ENCODE results near the gene SDSL.

SDSL gene

GRCh38 chr12:113452458-113452857, 30.3 kb downstream of the SDSL start:
- DNase-seq = no peak

GRCh38 chr12:113453330-113453729, 31.1 kb downstream of the SDSL start:
- DNase-seq = no peak

GRCh38 chr12:113456199-113456598, 34.0 kb downstream of the SDSL start:
- no peak for DNase-seq

GRCh38 chr12:113456761-113457160, 34.6 kb downstream of the SDSL start:
- DNase-seq = no peak

- DNase-seq = no peak
Measured at GRCh38 chr12:113457185-113457584, 35.0 kb downstream of the SDSL start.

- no peak for DNase-seq
Measured at GRCh38 chr12:113457710-113458109, 35.5 kb downstream of the SDSL start.

GRCh38 chr12:113459981-113460380, 37.8 kb downstream of the SDSL start:
- DNase-seq = no peak

GRCh38 chr12:113461666-113462065, 39.5 kb downstream of the SDSL start:
- DNase-seq = peak; percentile 49

- DNase-seq = peak; percentile 71
Measured at GRCh38 chr12:113462117-113462774, 40.1 kb downstream of the SDSL start.

GRCh38 chr12:113462998-113463745, 41.0 kb downstream of the SDSL start:
- no peak for DNase-seq

GRCh38 chr12:113463746-113464451, 41.7 kb downstream of the SDSL start:
- DNase-seq = no peak

- DNase-seq = no peak
Measured at GRCh38 chr12:113464452-113464775, 42.2 kb downstream of the SDSL start.

- no peak for DNase-seq
Measured at GRCh38 chr12:113464852-113465719, 42.9 kb downstream of the SDSL start.

GRCh38 chr12:113465808-113466453, 43.8 kb downstream of the SDSL start:
- DNase-seq = no peak

GRCh38 chr12:113466454-113467141, 44.4 kb downstream of the SDSL start:
- DNase-seq = no peak

GRCh38 chr12:113467142-113467501, 44.9 kb downstream of the SDSL start:
- no peak for DNase-seq

- no peak for DNase-seq
Measured at GRCh38 chr12:113467502-113468364, 45.6 kb downstream of the SDSL start.

- no peak for DNase-seq
Measured at GRCh38 chr12:113468365-113469223, 46.4 kb downstream of the SDSL start.

- no peak for DNase-seq
Measured at GRCh38 chr12:113469224-113469948, 47.2 kb downstream of the SDSL start.

All from activated CD4-positive, alpha-beta T cell treated with anti-CD3 and anti-CD28 coated beads, Interleukin-10, Interleukin-2, amounts not matched to agents 100 ng/mL and 50 ng/mL, durations not matched to agents 16 hours and 8 hours (primary cell).